Measurements from ENCODE around the gene ZNF805.
"Not testable (repeated sequence)": the region's sequence is repeated elsewhere in the genome, so short reads cannot be mapped to it uniquely, and the experiment has no call there.

Gene ZNF805

DNA sequence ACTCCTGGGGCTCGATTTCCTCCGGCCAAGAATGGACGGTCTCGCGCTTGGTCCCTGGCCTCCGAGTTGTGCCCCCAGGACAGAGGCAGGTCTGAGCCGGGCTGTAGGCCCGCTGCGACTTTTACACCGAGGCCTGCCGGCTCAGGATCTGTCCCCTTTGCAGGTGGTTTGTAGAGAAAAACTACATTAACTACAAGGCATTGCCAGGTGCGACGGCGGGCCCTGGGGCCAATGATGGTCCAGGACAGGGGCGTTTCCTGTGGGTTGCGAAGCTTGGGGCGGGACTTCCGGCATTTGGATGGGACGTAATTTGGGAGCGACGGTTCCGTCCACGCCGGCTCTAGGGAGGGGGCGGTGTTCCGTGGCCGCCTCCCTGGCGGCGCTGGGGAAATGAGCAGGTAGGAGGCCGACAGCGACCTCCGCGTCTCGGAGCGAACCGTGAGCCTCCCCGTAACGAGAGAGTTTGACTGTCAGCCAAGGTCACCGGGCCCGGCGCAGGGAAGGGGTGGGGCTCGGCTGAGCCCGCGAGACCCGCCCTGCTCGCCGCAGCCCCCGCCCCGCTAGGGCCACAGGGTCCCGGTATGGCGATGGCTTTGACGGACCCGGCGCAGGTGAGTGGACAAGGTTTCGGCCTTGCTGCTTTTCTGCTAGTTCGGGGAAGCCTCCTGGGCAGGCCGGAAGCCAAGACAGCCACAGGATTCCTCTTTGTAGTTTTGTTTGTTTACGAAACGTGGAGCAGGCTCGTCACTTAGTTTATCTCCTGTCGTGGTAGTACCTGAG, at the start of gene ZNF805:
TSS of gene ZNF805 (plus strand) at position 322 of the 780 bp plus-strand sequence. CDS start at position 582, 260 bp downstream.
- DNase-seq (ENCODE audit: low read depth in 3 of 3), result peak; percentile 86 to 92 (median 88)

DNA sequence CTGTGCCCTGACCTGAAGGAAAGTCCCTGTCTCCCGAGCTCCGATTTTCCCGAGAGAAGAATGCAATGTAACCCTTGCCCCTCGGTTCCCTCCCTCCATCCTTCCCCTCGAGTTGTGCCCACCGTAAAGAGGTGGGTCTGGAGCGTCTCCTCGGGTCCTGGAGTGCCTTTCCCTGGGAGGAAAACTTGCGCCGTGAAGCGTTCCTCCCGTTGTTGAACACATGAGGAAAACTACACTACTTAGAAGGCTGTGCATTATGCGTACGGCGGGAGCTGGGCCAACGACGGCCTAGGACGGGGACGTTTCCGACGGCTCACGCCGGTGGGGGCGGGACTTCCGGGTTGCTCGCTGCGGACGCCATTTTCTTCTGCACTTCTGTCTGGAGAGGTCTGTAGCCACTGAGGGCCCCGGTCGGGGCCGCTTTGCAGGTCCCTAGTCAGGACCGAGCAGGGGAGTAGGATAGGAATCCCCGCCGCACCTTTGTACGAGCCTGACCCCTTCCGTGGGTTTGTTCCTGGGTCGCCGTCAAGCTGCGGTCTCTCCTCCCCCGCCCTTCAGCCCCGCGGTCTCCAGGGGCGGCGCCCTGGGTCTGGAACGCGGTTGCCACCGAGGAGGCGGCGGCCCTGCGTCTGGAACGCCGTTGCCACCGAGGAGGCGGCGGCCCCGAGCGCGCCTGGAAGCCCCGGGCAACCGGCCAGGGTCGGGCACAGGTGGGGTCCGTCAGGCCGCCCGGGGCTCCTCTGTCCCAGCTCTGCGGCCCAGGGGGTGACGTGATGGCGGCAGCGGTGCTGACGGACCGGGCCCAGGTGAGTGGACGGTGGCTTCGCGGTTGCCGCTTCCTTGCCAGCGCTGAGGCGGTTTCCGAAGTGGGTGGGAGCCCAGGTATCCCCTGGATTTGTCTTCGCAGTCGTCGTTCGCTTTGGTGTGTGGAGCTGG, 49.0 kb upstream of the ZNF805 start, which contains the start of gene ZNF264:
TSS of gene ZNF264 (plus strand) at position 360 of the 936 bp plus-strand sequence. CDS start at position 774, 414 bp downstream.
- peak; percentile 66 to 89 (median 77) for DNase-seq (ENCODE audit: low read depth in 3 of 3)

DNA sequence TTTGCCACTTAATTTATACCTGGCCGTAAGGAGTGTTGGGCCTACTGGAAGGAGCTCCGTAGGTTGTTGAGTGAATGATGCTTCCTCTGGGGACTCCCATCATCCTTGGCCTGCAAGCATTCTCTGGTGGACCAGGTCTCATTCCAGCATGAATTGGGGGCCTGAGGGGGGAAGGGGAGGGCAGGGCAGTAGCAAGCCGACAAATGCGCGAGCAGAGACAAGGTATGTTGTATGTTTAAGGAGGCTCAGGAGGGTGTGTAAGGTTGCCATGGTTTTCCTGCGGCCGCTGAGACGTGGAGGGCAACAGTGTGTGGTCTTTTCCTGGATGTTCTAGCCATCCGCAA, 48.4 kb upstream of the ZNF805 start:
- no peak for DNase-seq (ENCODE audit: low read depth in 3 of 3)

DNA sequence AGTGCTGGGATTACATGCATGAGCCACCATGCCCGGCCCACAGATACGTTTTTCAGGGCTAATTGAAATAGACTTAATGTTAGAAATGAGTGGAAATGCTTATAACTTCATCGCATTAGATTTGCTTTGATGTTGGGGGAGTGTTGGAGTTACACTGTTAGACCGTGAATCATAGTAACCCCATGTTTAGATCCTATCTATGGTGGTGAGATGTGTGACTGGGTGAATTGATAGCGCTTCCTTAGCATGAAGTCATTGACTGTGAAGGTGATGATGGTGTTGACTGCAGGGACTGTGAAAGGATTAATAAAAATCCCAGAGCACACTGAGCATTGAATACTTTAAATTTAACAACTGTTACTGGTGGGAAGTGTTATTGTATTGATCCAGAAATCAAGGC, 47.4 kb upstream of the ZNF805 start:
- DNase-seq (ENCODE audit: low read depth in 3 of 3), result no peak

DNA sequence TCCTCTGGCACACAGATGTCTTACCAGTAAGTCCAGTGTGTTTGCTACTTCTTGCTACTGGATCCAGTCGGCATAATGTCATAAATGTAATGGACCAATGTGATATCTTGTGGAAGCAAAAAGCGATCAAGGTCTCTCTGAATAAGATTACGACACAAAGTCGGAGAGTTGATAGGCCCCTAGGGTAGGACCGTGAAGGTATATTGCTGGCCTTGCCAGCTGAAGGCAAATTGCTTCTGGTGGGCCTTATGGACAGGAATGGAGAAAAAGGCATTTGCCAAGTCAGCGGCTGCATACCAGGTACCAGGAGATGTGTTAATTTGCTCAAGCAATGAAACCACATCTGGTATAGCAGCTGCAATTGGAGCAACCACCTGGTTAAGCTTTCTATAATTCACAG, 42.6 kb upstream of the ZNF805 start:
- not testable (repeated sequence) for DNase-seq (ENCODE audit: low read depth in 3 of 3)

DNA sequence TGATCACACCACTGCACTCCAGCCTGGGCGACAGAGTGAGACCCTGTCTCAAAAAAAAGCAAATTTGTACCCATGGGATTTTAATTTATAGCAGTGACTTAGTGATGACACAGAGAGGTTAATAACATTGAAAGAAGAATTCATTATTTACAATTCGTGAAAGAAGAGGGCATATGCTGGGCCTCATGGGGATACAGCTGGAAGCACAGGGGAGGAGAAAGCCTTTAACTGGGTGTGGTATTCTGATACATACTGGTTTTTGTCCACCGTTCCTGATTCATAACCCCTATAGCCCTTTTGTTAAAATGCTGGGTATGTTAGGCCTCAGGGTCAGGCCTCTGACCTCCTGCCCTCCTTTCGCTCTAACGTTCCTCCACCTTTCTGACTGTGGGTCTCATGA, 38.3 kb upstream of the ZNF805 start:
- no peak for DNase-seq (ENCODE audit: low read depth in 3 of 3)

DNA sequence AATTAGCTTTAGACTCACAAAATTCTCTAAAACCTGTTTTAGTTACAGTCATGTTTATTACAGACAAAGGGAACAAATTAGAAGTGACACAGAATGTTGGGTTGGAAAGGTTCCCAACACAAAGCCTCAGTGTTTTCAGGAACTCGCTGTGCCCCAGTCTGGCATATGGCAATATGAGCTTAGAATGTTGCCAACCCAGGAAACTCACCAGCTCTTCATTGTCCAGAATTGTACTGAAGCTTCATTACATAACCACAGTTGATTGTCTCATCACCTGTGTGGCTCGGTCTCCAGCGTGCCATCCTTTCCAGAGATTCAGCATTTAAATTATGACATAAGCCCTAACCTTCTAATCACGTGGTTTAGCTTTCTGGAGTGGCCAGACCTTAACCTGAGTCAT, 30.1 kb upstream of the ZNF805 start:
- DNase-seq (ENCODE audit: low read depth in 3 of 3), result no peak

DNA sequence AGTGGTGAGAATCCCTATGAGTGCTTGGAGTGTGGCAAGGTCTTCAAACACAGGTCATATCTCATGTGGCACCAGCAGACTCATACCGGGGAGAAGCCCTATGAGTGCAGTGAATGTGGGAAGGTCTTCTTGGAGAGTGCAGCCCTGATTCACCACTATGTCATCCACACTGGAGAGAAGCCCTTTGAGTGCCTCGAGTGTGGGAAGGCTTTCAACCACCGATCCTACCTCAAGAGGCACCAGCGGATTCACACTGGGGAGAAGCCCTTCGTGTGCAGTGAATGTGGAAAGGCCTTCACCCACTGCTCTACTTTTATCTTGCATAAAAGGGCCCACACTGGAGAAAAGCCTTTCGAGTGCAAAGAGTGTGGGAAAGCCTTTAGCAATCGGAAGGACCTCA, 28.3 kb upstream of the ZNF805 start:
- no peak for DNase-seq (ENCODE audit: low read depth in 3 of 3)

DNA sequence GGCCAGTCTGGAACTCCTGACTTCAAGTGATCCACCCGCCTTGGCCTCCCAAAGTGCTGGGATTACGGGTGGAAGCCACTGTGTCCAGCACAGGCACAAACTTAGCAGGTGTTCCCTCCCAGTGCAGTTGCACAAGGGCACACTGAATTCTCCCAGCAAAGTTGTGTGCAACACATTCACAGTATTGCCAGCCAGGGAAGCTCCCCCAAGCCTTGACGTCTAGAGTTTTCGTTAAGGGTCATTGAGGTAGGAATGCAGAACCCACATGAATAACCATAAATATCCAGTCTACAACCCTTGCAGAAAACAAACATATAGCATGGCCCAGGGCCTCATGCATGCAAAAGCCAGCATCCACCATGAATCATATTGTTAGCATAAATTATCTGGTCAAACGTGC, 12.9 kb upstream of the ZNF805 start:
- DNase-seq (ENCODE audit: low read depth in 3 of 3), result no peak

DNA sequence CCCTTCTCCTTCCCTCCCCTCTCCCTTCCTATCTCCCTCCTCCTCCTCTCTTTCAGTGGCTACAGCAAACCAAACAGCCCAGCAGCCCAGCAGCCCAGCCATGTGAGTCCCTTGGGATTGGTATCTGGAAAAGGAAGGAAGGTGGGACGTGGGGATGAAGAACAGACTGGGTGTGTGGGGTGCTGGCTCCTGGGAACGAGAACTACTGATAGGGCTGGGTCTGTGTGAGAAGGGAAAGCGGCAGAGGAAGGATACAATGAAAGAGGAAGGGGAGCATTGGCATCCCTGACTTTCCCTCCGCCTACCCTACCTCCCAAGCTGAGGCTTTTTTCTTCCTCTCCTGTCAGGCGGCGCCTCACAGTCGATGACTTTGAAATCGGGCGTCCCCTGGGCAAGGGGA, 8.7 kb upstream of the ZNF805 start:
- DNase-seq (ENCODE audit: low read depth in 3 of 3), result no peak

DNA sequence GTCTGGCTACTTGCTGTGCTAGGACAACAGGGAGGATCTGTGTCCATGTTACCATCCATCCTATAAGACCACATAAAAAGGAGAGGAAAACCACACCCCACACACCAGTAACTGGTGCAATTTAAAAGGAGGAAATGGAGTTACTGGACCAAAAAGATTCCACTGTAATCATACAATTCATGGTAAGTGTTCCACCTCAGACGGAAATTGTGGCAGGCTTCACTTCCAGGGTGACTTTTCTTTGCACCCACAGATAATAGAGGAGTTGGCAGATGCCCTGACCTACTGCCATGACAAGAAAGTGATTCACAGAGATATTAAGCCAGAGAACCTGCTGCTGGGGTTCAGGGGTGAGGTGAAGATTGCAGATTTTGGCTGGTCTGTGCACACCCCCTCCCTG, 7.2 kb upstream of the ZNF805 start:
- DNase-seq (ENCODE audit: low read depth in 3 of 3), result no peak

DNA sequence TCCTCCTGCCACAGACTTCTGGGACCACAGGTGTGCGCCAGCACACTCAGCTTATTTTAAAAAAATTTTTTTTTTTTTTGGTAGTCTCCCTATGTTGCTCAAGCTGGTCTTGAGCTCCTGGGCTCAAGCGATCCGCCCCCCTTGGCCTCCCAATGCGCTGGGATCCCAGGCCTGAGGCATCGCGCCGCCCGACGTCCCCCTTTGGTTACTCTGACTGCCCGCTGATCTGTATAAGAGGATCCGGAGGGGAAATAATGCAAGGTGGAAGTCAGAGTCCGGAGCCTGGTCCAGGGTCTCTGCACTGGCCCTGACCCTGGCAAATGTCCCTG, 486 bp upstream of the ZNF805 start:
- no peak for DNase-seq (ENCODE audit: low read depth in 3 of 3)

DNA sequence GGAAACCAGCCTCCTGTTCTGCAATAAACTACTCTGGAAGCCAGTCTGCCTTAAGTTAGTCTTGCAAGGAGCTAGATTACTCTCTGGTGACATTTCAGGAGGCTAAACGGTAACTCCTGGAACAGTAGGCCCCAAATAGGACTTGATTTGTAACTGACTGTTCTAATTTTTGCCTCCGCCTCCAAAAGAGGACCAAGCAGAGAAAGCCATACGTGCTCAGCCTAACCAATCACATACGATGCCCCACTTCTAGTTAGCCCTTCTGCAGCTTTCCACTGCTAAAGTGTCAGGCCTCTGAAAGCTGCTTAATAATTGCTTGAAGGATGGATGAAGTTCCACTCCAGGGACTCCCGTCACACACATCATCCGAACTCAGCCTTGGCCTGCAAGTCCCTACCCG, 744 bp downstream of the ZNF805 start:
- no peak for DNase-seq (ENCODE audit: low read depth in 3 of 3)

DNA sequence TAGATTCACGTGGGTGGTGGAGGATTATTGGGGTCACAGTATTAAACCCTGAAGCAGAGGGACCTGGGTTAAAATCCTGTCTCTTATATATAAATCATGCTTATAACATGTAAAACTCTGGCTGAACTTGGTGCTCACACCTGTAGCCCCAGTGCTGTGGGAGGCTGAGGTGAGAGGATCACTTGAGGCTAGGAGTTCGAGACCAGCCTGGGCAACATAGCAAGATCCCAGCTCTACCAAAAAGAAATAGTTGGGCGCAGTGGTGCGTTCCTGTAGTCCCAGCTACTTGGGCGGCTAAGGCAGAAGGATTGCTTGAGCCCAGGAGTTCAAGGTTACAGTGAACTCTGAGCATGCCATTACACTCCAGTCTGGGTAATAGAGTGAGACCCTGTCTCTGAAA, 2.4 kb downstream of the ZNF805 start:
- no peak for DNase-seq (ENCODE audit: low read depth in 3 of 3)

DNA sequence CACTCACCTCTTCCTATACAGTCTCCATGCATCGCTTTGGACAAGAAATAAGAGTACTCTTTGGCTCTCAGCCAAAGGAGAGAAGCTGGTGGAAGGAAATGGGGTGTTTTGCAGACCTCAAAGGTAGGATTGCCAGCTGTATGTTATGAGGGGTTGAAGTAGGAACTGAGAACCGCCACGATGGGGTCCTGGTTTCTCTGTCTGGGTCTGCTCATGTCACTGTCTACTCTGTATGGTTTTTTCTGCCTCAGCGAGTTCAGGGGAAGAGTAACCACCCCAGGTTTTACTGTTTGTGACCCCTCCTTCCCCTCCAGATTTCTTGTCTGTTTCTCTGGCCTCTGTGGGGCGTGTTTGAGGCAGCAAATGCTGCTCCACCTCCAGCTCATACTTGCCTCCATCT, 4.1 kb downstream of the ZNF805 start:
- DNase-seq (ENCODE audit: low read depth in 3 of 3), result no peak

DNA sequence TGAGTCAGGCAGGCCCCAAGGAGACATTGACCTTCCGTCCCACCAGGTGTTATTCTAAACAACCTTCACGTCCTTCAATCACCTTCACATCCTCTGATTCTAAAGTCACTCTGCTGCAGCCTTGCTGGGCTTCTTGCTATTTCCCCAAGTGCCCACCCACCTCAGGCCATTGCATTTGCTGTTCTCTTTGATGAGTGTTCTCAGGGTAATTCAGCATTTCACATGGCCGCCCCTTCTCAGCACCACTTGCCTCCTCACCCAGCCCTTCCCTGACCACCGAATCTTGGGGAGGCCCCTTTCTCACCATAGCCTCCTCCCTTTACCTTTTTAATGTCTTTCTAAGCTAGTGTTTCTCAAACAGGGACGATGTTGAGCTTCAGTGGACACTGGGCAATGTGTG, 4.6 kb downstream of the ZNF805 start:
- DNase-seq (ENCODE audit: low read depth in 3 of 3), result no peak

DNA sequence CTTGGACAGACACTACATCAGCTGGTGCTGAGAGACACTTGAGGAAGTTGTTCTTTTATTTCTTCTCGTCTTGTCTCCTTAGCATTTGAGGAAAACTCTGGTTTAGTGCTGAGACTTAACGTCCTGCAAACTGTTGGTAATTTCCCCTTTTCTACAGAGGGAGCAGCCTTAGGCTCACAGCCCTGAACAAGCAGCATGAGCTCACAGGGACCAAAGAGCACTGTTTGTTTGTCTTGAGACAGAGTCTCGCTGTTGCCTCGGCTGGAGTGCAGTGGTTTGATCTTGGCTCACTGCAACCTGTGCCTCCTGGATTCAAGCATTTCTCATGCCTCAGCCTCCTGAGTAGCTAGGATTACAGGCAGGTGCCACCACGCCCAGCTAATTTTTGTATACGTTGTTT, 5.5 kb downstream of the ZNF805 start:
- no peak for DNase-seq (ENCODE audit: low read depth in 3 of 3)

DNA sequence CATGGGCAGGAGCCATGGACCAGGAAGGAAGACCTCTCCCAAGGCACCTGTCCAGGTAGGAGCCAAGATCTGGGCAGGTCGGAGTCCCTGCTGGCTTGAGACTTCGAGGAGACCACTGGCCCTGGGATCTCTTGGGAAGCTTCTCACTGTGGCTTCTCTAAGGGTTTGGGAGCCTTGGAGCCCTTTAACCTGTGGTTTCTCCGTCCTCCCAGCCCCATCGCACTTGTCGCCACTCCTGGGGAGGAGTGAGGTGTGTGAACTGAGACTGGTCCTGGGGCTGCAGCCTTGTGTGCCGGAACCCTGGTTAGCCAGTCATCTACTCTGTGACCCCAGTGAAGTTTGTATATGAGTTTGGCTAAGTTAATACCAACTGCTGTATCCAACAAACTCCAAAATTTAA, 8.2 kb downstream of the ZNF805 start:
- DNase-seq (ENCODE audit: low read depth in 3 of 3), result no peak

DNA sequence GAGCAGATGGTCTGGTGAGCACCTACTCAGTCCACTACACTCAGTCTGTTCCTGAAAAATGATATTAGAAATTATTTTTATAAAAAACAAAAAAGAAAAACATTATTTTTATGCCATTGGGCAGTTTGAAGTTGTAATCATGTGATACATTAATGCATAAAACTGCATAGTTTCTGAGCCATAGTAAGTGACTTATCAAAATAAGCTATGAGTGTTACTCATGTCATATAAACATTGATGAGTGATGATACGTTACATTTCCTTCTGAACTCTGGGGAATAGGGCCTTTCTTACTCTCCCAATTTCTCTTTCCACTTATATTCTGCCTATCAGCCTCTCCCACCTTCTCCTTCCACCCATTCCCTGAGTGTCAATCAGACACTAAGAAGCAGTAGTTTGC, 8.9 kb downstream of the ZNF805 start:
- DNase-seq (ENCODE audit: low read depth in 3 of 3), result no peak

DNA sequence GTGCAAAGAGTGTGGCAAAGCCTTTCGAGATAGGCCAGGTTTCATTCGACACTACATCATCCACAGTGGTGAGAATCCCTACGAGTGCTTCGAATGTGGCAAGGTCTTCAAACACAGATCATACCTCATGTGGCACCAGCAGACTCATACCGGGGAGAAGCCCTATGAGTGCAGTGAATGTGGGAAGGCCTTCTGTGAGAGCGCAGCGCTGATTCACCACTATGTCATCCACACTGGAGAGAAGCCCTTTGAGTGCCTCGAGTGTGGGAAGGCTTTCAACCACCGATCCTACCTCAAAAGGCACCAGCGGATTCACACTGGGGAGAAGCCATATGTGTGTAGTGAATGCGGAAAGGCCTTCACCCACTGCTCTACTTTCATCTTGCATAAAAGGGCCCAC, 13.3 kb downstream of the ZNF805 start:
- DNase-seq (ENCODE audit: low read depth in 3 of 3), result not testable (repeated sequence)

DNA sequence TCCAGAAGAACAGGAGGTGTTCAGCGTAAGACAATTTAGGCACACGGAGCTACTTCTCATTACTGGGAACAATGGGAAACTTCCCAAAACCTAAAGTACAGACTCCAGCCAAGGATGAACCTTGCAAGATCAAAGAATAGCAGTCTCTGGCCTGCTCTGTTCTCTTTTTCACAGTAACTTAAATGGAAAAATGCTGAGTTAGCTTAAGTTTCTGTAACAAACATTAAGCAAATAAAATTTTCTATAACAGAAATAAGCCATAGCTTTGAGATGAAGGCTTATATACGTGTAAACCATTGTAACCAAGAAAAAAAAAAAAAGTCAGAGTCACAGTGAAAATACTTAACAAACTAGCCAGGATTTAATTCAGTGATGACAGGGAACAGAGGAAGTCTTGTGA, 21.6 kb downstream of the ZNF805 start:
- DNase-seq (ENCODE audit: low read depth in 3 of 3), result no peak

DNA sequence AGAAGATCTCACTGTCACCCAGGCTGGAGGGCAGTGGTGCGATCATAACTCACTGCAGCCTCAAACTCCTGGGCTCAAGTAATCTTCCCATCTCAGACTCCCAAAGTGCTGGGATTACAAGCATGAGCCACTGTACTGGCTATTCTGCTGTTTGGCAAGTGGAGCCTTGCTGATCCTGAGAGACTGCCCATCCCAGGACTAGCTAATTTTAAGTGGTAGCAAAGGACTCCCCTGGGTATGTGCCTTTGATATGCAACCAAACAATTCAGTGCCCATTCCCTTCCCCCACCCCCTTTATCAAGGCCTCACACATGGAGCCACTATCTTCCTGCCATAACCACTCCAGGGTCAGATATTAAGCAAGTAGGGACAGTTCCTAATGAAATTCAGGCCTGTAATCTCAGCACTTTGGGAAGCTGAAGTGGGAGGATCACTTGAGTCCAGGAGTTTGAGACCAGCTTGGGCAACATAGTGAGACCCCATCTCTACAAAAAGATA, 22.9 kb downstream of the ZNF805 start:
- no peak for DNase-seq (ENCODE audit: low read depth in 3 of 3)

DNA sequence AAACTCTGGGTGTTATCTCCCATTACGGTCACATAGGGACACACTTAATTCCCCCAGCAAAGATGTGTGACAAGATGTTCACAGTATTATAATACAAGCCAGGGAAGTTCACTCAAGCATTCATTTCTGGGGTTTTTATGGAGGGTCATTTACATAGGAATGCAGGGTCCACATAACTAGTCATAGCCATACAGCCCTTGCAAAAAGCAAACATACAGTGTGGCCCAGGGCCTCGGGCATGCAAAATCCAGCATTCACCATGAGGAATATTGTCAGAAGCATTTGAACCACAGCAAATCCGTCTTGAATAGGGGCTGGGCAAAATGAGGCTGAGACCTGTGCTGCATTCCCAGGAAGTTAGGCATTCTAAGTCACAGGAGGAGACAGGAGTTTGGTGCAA, 26.9 kb downstream of the ZNF805 start:
- DNase-seq (ENCODE audit: low read depth in 3 of 3), result no peak

Data from stimulated activated CD4-positive, alpha-beta T cell treated with anti-CD3 and anti-CD28 coated beads, TNF-alpha, amount 100 ng/mL, for 48 hours (primary cell).